ENCODE measurements around the gene ANO3.

GRCh38 chr11:26578998-26579661 lies 247.2 kb downstream of the ANO3 start:
- TF ChIP-seq CTCF (IDR thresholded peaks at IDR 0.05; ENCODE audit: low read depth, low read length) (no peak), EZH2phosphoT487 (IDR thresholded peaks at IDR 0.05; ENCODE audit: low read depth) (no peak)
